ENCODE results near the gene QTRT2. TPM values are rescaled to one million over a fixed set of nuclear protein-coding genes. Genes with fewer than 3 reads are reported as not detected.

Gene QTRT2
- total RNA-seq, 1 experiment from 2014 or later, result 47.7 TPM

DNA sequence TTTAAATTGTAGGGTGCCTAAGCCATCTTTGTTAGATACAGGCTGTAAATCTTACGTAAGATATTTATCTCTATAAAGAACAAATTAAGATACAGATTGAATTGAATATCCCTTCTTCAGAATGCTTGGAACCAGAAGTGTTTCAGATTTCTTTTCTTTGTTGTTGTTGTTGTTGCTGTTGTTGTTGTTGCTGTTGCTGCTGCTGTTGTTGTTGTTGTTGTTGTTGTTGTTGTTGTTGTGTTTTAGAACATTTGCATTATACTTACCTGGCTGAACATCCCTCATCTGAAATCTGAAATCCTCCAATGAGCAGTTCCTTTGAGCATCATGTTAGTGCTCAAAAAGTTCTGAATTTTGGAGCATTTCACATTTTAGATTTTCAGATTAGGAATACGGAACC lies 26.6 kb downstream of the QTRT2 start:
- ATAC-seq, result no peak
- peaks cover 3% of the 10 kb centered on the region; the same call in 1 of the 2 replicates for H4K20me1 ChIP-seq (ENCODE audit: insufficient read depth)
- BruUV-seq (replicated peaks), result no TSS peak
- ChIA-PET CTCF (no interaction called here), RAD21 (ENCODE audit: low non-redundant PET in 1 of 2, low total read pairs in 2 of 2, uncharacterized antibody in 2 of 2, unreplicated experiment in 2 of 2) (no interaction called here), POLR2A (no interaction called here)
- no peaks in the 10 kb centered on the region for H3K9me3 ChIP-seq (ENCODE audit: control insufficient read depth in 1 of 2, insufficient read depth in 1 of 2, low read depth in 1 of 2, low read length in 2 of 2)
- no peaks in the 10 kb centered on the region for H3K4me1 ChIP-seq (ENCODE audit: control insufficient read depth in 1 of 2, insufficient read depth in 2 of 2, low read length in 2 of 2)
- no peak overlapping the region for H3K4me2 ChIP-seq (ENCODE audit: low read length)
- H3K9me2 ChIP-seq (ENCODE audit: insufficient read depth), result no peaks in the 10 kb centered on the region
- H2AFZ ChIP-seq (ENCODE audit: low read depth, low read length, poor library complexity, severe bottlenecking), result no peak overlapping the region
- TF ChIP-seq, protein P1, sequence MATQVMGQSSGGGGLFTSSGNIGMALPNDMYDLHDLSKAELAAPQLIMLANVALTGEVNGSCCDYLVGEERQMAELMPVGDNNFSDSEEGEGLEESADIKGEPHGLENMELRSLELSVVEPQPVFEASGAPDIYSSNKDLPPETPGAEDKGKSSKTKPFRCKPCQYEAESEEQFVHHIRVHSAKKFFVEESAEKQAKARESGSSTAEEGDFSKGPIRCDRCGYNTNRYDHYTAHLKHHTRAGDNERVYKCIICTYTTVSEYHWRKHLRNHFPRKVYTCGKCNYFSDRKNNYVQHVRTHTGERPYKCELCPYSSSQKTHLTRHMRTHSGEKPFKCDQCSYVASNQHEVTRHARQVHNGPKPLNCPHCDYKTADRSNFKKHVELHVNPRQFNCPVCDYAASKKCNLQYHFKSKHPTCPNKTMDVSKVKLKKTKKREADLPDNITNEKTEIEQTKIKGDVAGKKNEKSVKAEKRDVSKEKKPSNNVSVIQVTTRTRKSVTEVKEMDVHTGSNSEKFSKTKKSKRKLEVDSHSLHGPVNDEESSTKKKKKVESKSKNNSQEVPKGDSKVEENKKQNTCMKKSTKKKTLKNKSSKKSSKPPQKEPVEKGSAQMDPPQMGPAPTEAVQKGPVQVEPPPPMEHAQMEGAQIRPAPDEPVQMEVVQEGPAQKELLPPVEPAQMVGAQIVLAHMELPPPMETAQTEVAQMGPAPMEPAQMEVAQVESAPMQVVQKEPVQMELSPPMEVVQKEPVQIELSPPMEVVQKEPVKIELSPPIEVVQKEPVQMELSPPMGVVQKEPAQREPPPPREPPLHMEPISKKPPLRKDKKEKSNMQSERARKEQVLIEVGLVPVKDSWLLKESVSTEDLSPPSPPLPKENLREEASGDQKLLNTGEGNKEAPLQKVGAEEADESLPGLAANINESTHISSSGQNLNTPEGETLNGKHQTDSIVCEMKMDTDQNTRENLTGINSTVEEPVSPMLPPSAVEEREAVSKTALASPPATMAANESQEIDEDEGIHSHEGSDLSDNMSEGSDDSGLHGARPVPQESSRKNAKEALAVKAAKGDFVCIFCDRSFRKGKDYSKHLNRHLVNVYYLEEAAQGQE (IDR thresholded peaks at IDR 0.05; ENCODE audit: low read depth), result no peak
- no peak for TF ChIP-seq POLR2AphosphoS5 (IDR thresholded peaks at IDR 0.05; ENCODE audit: low read depth, low read length)
- no peak for TF ChIP-seq POLR2A (IDR thresholded peaks at IDR 0.05; ENCODE audit: borderline replicate concordance, extremely low read depth, insufficient read depth, insufficient read length)
- TF ChIP-seq, protein P2, sequence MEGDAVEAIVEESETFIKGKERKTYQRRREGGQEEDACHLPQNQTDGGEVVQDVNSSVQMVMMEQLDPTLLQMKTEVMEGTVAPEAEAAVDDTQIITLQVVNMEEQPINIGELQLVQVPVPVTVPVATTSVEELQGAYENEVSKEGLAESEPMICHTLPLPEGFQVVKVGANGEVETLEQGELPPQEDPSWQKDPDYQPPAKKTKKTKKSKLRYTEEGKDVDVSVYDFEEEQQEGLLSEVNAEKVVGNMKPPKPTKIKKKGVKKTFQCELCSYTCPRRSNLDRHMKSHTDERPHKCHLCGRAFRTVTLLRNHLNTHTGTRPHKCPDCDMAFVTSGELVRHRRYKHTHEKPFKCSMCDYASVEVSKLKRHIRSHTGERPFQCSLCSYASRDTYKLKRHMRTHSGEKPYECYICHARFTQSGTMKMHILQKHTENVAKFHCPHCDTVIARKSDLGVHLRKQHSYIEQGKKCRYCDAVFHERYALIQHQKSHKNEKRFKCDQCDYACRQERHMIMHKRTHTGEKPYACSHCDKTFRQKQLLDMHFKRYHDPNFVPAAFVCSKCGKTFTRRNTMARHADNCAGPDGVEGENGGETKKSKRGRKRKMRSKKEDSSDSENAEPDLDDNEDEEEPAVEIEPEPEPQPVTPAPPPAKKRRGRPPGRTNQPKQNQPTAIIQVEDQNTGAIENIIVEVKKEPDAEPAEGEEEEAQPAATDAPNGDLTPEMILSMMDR (IDR thresholded peaks at IDR 0.05 in 2 of 3, conservative IDR thresholded peaks at IDR 0.05 in 1 of 3; ENCODE audit: borderline replicate concordance in 1 of 3, insufficient read depth in 1 of 3, low read depth in 2 of 3, low read length in 2 of 3), result no peak
- TF ChIP-seq RAD21 (IDR thresholded peaks at IDR 0.05; ENCODE audit: low read depth), result no peak
- TF ChIP-seq SP1 (IDR thresholded peaks at IDR 0.05; ENCODE audit: low read depth), result no peak
- TF ChIP-seq EGR1 (IDR thresholded peaks at IDR 0.05; ENCODE audit: low read depth), result no peak
- no peak for TF ChIP-seq CEBPB (IDR thresholded peaks at IDR 0.05; ENCODE audit: low read depth)
- TF ChIP-seq ZNF274 (IDR thresholded peaks at IDR 0.05; ENCODE audit: low read depth, low read length), result no peak
- no peak for TF ChIP-seq SIN3A (IDR thresholded peaks at IDR 0.05; ENCODE audit: low read depth)
- H3K4me3 ChIP-seq (replicated peaks in 1 of 2; ENCODE audit: low read depth in 1 of 2, low read length in 2 of 2), result no peak overlapping the region
- no peaks in the 10 kb centered on the region for H3K27me3 ChIP-seq (ENCODE audit: insufficient read depth, low read length)
- H3K27ac ChIP-seq (ENCODE audit: low read depth, low read length), result no peak overlapping the region
- peaks cover 18% of the 10 kb centered on the region for H3K79me2 ChIP-seq (ENCODE audit: insufficient read depth, low read length)
- intact Hi-C loops (cut with micrococcal nuclease), result no loop called here
- no peak for DNase-seq (ENCODE audit: low read depth, low spot score)
- no peak overlapping the region for H3K9ac ChIP-seq (ENCODE audit: low read length)
- peaks cover 43 to 62% of the 10 kb centered on the region in 2 experiments; a peak in 3 of 4 replicates for H3K36me3 ChIP-seq (ENCODE audit: control insufficient read depth in 1 of 2, insufficient read depth in 2 of 2, low read length in 2 of 2)
